ENCODE measurements around the gene ATP4B.

The ATP4B gene

DNA sequence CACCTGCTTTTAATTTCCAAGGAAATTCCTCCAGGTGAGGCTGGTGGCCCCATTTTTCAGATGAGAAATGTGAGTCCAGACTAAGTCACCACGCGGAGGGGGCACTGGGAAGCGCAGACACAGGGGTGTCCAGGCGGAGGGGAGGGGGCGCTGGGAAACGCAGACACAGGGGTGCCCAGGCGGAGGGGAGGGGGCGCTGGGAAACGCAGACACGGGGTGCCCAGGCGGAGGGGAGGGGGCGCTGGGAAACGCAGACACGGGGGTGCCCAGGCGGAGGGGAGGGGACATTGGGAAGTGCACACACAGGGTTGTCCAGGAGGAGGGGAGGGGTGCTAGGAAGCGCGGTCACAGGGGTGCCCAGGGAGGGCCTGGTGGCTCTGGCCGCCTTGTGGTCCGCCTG lies 12.5 kb upstream of the ATP4B start:
- Histone ChIP-seq H3K27ac (replicated peaks; ENCODE audit: low read length) (no peak overlapping the region), H3K4ac (ENCODE audit: low read length) (no peak overlapping the region), H3K79me1 (ENCODE audit: low read depth, low read length) (peaks cover 14% of the 10 kb centered on the region), H3K18ac (ENCODE audit: low read length) (no peak overlapping the region), H3K9ac (ENCODE audit: low read depth, low read length, poor library complexity) (no peak overlapping the region), H4K8ac (ENCODE audit: low read depth, low read length) (no peak overlapping the region), H2AFZ (ENCODE audit: low read length) (no peak overlapping the region), H3K9me3 (replicated peaks in 1 of 2; ENCODE audit: control insufficient read depth in 2 of 2, insufficient read depth in 1 of 2, low read depth in 1 of 2, low read length in 2 of 2) (peaks cover 0 to 7% of the 10 kb centered on the region in 2 donors), H3K23ac (ENCODE audit: low read depth, low read length, poor library complexity) (no peak overlapping the region), H2BK120ac (ENCODE audit: low read depth, low read length) (no peak overlapping the region), H3K36me3 (replicated peaks in 1 of 2; ENCODE audit: control insufficient read depth in 2 of 2, insufficient read depth in 2 of 2, low read length in 2 of 2) (no peaks in the 10 kb centered on the region), H3K27me3 (ENCODE audit: control insufficient read depth in 3 of 3, insufficient read depth in 3 of 3, low read depth in 1 of 3, low read length in 3 of 3) (peaks cover 0 to 2% (median under 1%) of the 10 kb centered on the region in 3 experiments), H2BK12ac (ENCODE audit: low read length) (no peak overlapping the region), H2BK5ac (ENCODE audit: low read length) (no peak overlapping the region), H3K4me3 (ENCODE audit: low read length in 2 of 2) (no peak overlapping the region), H3K4me2 (ENCODE audit: insufficient read depth, low read length, poor library complexity, severe bottlenecking) (peak overlapping the region; percentile 2), H4K91ac (ENCODE audit: low read depth, low read length, poor library complexity) (no peak overlapping the region), H3K4me1 (ENCODE audit: control insufficient read depth in 2 of 2, insufficient read depth in 1 of 2, low read depth in 1 of 2, low read length in 2 of 2) (peaks cover 1 to 4% of the 10 kb centered on the region in 2 donors), H2AK5ac (ENCODE audit: low read depth, low read length) (no peak overlapping the region), H2BK15ac (ENCODE audit: low read length) (no peak overlapping the region), H3K14ac (ENCODE audit: low read length) (no peak overlapping the region)
- DNase-seq (ENCODE audit: low spot score) = no peak
- WGBS, 2 donors (ENCODE audit: extremely low coverage in 2 of 2, insufficient read length in 2 of 2, insufficient replicate concordance in 1 of 2) = no CpG with 5 or more reads among the region's 19 CpGs

DNA sequence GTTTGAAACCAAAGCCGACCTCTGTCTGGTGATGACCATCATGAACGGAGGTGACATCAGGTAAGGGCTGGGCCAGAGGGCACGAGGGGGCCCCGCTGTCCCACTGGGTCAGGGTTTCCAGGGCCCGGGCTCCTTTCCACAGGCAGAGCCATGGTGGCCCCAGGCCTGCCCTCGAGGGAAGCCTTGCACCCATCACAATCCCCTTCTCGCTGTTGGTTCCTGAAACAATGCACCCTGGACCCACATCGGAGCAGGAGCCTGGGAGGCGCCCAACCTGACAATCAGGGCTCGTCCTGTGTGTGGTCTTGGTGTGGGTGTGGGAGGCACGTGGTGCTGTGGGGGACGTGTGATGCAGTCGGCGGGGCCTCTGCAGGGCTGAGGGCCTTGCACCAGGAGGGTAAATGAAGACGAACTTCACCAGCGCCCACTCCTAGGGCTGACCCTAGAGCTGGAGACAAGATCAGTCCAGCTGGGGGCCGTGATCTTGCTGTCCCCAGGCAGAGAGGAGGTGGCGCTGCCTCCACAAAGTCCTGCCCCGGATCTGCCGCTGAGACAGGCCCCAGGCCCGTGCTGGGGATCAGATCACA lies 11.8 kb upstream of the ATP4B start:
- peaks cover 17% of the 10 kb centered on the region for H3K79me1 ChIP-seq (ENCODE audit: low read depth, low read length)
- H4K8ac ChIP-seq (ENCODE audit: low read depth, low read length) = no peak overlapping the region
- no peak overlapping the region for H2BK15ac ChIP-seq (ENCODE audit: low read length)
- DNase-seq (ENCODE audit: low spot score) = no peak
- no peak overlapping the region for H3K4ac ChIP-seq (ENCODE audit: low read length)
- no peak overlapping the region for H3K9ac ChIP-seq (ENCODE audit: low read depth, low read length, poor library complexity)
- H3K27ac ChIP-seq (replicated peaks; ENCODE audit: low read length) = no peak overlapping the region
- peaks cover 1 to 4% of the 10 kb centered on the region in 2 donors for H3K4me1 ChIP-seq (ENCODE audit: control insufficient read depth in 2 of 2, insufficient read depth in 1 of 2, low read depth in 1 of 2, low read length in 2 of 2)
- peak overlapping the region; percentile 96 for H2AK5ac ChIP-seq (ENCODE audit: low read depth, low read length)
- H3K36me3 ChIP-seq (replicated peaks in 1 of 2; ENCODE audit: control insufficient read depth in 2 of 2, insufficient read depth in 2 of 2, low read length in 2 of 2) = no peaks in the 10 kb centered on the region
- H3K9me3 ChIP-seq (replicated peaks in 1 of 2; ENCODE audit: control insufficient read depth in 2 of 2, insufficient read depth in 1 of 2, low read depth in 1 of 2, low read length in 2 of 2) = peaks cover 0 to 8% of the 10 kb centered on the region in 2 donors
- H3K4me3 ChIP-seq (ENCODE audit: low read length in 2 of 2) = peak overlapping the region in 1 of 2 donors; percentile 55
- no CpG with 5 or more reads among the region's 21 CpGs for WGBS, 2 donors (ENCODE audit: extremely low coverage in 2 of 2, insufficient read length in 2 of 2, insufficient replicate concordance in 1 of 2)
- H3K4me2 ChIP-seq (ENCODE audit: insufficient read depth, low read length, poor library complexity, severe bottlenecking) = no peak overlapping the region
- peak overlapping the region; percentile 17 for H2AFZ ChIP-seq (ENCODE audit: low read length)
- H3K23ac ChIP-seq (ENCODE audit: low read depth, low read length, poor library complexity) = peak overlapping the region; percentile 75
- no peak overlapping the region for H2BK12ac ChIP-seq (ENCODE audit: low read length)
- H3K18ac ChIP-seq (ENCODE audit: low read length) = peak overlapping the region; percentile 44
- H3K27me3 ChIP-seq (ENCODE audit: control insufficient read depth in 3 of 3, insufficient read depth in 3 of 3, low read depth in 1 of 3, low read length in 3 of 3) = peaks cover 0 to 4% (median 2%) of the 10 kb centered on the region in 3 experiments
- no peak overlapping the region for H4K91ac ChIP-seq (ENCODE audit: low read depth, low read length, poor library complexity)
- no peak overlapping the region for H2BK120ac ChIP-seq (ENCODE audit: low read depth, low read length)
- peak overlapping the region; percentile 94 for H3K14ac ChIP-seq (ENCODE audit: low read length)
- H2BK5ac ChIP-seq (ENCODE audit: low read length) = peak overlapping the region; percentile 46

DNA sequence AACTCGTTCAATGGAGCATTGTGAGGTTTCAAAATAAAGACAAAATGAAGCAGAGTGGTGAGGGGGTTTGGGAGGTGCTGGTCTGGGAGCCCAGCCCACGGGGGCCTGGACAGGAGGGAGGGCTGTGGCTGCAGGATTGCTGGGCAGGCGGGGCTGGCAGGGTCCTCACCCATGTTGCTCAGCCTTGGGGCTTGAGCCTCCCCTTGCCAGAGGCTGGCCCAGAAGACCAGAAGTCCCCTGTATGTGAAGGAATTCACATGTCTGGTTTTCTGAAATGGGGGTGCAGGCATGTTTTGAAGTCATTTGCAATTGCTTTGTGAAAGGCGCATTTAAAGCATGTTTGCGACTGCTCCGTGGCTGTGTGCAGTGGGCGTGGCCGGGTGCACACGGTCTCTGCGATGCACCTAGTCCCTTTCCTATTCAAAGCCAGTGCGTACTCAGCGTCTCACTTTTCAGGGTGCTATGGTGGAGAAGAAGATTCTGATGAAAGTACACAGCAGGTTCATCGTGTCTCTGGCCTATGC lies 11.3 kb upstream of the ATP4B start:
- no peak overlapping the region for H3K18ac ChIP-seq (ENCODE audit: low read length)
- no peak overlapping the region for H4K8ac ChIP-seq (ENCODE audit: low read depth, low read length)
- H3K9me3 ChIP-seq (replicated peaks in 1 of 2; ENCODE audit: control insufficient read depth in 2 of 2, insufficient read depth in 1 of 2, low read depth in 1 of 2, low read length in 2 of 2) = peaks cover 0 to 8% of the 10 kb centered on the region in 2 donors
- no peak for DNase-seq (ENCODE audit: low spot score)
- no peak overlapping the region for H4K91ac ChIP-seq (ENCODE audit: low read depth, low read length, poor library complexity)
- peaks cover 17% of the 10 kb centered on the region for H3K79me1 ChIP-seq (ENCODE audit: low read depth, low read length)
- H2AK5ac ChIP-seq (ENCODE audit: low read depth, low read length) = peak overlapping the region; percentile 96
- no peak overlapping the region for H2BK12ac ChIP-seq (ENCODE audit: low read length)
- no CpG with 5 or more reads among the region's 13 CpGs for WGBS, 2 donors (ENCODE audit: extremely low coverage in 2 of 2, insufficient read length in 2 of 2, insufficient replicate concordance in 1 of 2)
- no peak overlapping the region for H3K23ac ChIP-seq (ENCODE audit: low read depth, low read length, poor library complexity)
- H3K9ac ChIP-seq (ENCODE audit: low read depth, low read length, poor library complexity) = no peak overlapping the region
- H2BK15ac ChIP-seq (ENCODE audit: low read length) = peak overlapping the region; percentile 3
- H3K27me3 ChIP-seq (ENCODE audit: control insufficient read depth in 3 of 3, insufficient read depth in 3 of 3, low read depth in 1 of 3, low read length in 3 of 3) = peaks cover 0 to 4% (median 2%) of the 10 kb centered on the region in 3 experiments
- no peaks in the 10 kb centered on the region for H3K36me3 ChIP-seq (replicated peaks in 1 of 2; ENCODE audit: control insufficient read depth in 2 of 2, insufficient read depth in 2 of 2, low read length in 2 of 2)
- H3K4me2 ChIP-seq (ENCODE audit: insufficient read depth, low read length, poor library complexity, severe bottlenecking) = no peak overlapping the region
- peak overlapping the region; percentile 29 for H2AFZ ChIP-seq (ENCODE audit: low read length)
- H3K4me3 ChIP-seq (ENCODE audit: low read length in 2 of 2) = no peak overlapping the region
- H2BK5ac ChIP-seq (ENCODE audit: low read length) = peak overlapping the region; percentile 46
- no peak overlapping the region for H3K27ac ChIP-seq (replicated peaks; ENCODE audit: low read length)
- H2BK120ac ChIP-seq (ENCODE audit: low read depth, low read length) = no peak overlapping the region
- H3K4ac ChIP-seq (ENCODE audit: low read length) = no peak overlapping the region
- peaks cover 1 to 4% of the 10 kb centered on the region in 2 donors for H3K4me1 ChIP-seq (ENCODE audit: control insufficient read depth in 2 of 2, insufficient read depth in 1 of 2, low read depth in 1 of 2, low read length in 2 of 2)
- H3K14ac ChIP-seq (ENCODE audit: low read length) = no peak overlapping the region

DNA sequence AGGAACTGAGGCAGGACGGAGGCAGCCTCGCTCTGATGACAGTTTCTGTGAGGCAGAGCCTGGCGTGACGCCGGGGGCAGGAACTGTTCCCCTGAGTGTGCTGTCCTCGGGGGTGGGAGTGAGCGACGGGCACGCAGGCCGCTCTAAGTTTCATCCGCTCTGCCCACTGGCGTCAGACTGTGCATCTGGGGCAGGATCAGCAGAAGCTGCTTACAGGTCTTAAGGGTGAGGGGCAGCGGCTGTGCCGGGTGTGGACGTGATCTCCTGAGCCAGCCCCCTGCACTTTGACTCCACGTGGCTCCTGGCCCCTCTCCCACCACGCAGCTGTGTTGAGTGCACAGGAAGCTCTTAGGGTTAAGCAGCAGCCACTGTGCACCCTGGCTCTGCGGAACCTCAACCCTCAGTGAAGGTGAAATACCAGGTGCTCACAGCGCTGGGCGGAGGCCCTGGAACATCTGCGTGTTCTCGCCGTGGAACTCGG lies 10.5 kb upstream of the ATP4B start:
- no peak overlapping the region for H2AK5ac ChIP-seq (ENCODE audit: low read depth, low read length)
- no peak overlapping the region for H2BK120ac ChIP-seq (ENCODE audit: low read depth, low read length)
- H3K18ac ChIP-seq (ENCODE audit: low read length) = peak overlapping the region; percentile 48
- H3K27ac ChIP-seq (replicated peaks; ENCODE audit: low read length) = no peak overlapping the region
- H3K4me1 ChIP-seq (ENCODE audit: control insufficient read depth in 2 of 2, insufficient read depth in 1 of 2, low read depth in 1 of 2, low read length in 2 of 2) = peaks cover 1 to 4% of the 10 kb centered on the region in 2 donors
- no peak for DNase-seq (ENCODE audit: low spot score)
- peaks cover 17% of the 10 kb centered on the region for H3K79me1 ChIP-seq (ENCODE audit: low read depth, low read length)
- H3K9me3 ChIP-seq (replicated peaks in 1 of 2; ENCODE audit: control insufficient read depth in 2 of 2, insufficient read depth in 1 of 2, low read depth in 1 of 2, low read length in 2 of 2) = peaks cover 0 to 8% of the 10 kb centered on the region in 2 donors
- no peak overlapping the region for H3K23ac ChIP-seq (ENCODE audit: low read depth, low read length, poor library complexity)
- no peak overlapping the region for H3K9ac ChIP-seq (ENCODE audit: low read depth, low read length, poor library complexity)
- H4K8ac ChIP-seq (ENCODE audit: low read depth, low read length) = no peak overlapping the region
- peak overlapping the region; percentile 71 for H2BK5ac ChIP-seq (ENCODE audit: low read length)
- WGBS, 2 donors (ENCODE audit: extremely low coverage in 2 of 2, insufficient read length in 2 of 2, insufficient replicate concordance in 1 of 2) = no CpG with 5 or more reads among the region's 24 CpGs
- H3K27me3 ChIP-seq (ENCODE audit: control insufficient read depth in 3 of 3, insufficient read depth in 3 of 3, low read depth in 1 of 3, low read length in 3 of 3) = peaks cover 0 to 4% (median 4%) of the 10 kb centered on the region in 3 experiments
- H3K4ac ChIP-seq (ENCODE audit: low read length) = no peak overlapping the region
- H3K4me2 ChIP-seq (ENCODE audit: insufficient read depth, low read length, poor library complexity, severe bottlenecking) = no peak overlapping the region
- H3K14ac ChIP-seq (ENCODE audit: low read length) = peak overlapping the region; percentile 42
- H3K4me3 ChIP-seq (ENCODE audit: low read length in 2 of 2) = no peak overlapping the region
- peak overlapping the region; percentile 29 for H2AFZ ChIP-seq (ENCODE audit: low read length)
- no peak overlapping the region for H2BK15ac ChIP-seq (ENCODE audit: low read length)
- no peak overlapping the region for H2BK12ac ChIP-seq (ENCODE audit: low read length)
- no peak overlapping the region for H4K91ac ChIP-seq (ENCODE audit: low read depth, low read length, poor library complexity)
- H3K36me3 ChIP-seq (replicated peaks in 1 of 2; ENCODE audit: control insufficient read depth in 2 of 2, insufficient read depth in 2 of 2, low read length in 2 of 2) = no peaks in the 10 kb centered on the region
